K562 (cell line): ENCODE measurements around the gene PWWP2A. TPM values are rescaled to one million over a fixed set of nuclear protein-coding genes. Genes with fewer than 3 reads are reported as not detected.

ENCODE experiments used
- ATAC-seq: fragments of 200-7000 bp; cut with Tn5 transposase; 3 replicates; pipeline ENCODE4 v1.9.1; 2020; ENCODE audit warnings: moderate library complexity
- BruUV-seq: library from RNA; stranded (reverse); fragments of 400-500 nt; replicated peaks from 2 replicates; lab custom pipeline; 2021; lab: Mats Ljungman, UMichigan
- CTCF ChIA-PET: fragments of 300-600 bp; formaldehyde crosslinking; extraction: SDS; loops from one replicate; lab custom pipeline; 2021; ENCODE audit warnings: low intra/inter-chr PET ratio; lab: Yijun Ruan, JAX
- POLR2A ChIA-PET: fragments of 300-600, 350-650 bp; sonication (Branson Sonifier 250); formaldehyde crosslinking; extraction: SDS; loops from one replicate; lab custom pipeline; 2021; ENCODE audit warnings: antibody characterized with exemption, inconsistent platforms; lab: Yijun Ruan, JAX
- DNase-seq, 4 experiments: peaks; one replicate each; pipeline versions ENCODE4 v3.0.0 to v3.0.0-alpha.2; 2011 to 2018; ENCODE audit warnings: low spot score in 3 of 4, mixed read lengths in 3 of 4; ENCODE audit errors: extremely low read depth in 1 of 4
- FAIRE-seq: peaks from 2 replicates; lab custom pipeline; 2011; peaks lifted over from hg19 to GRCh38; lab: Jason Lieb, UNC
- H2AFZ ChIP-seq: 2 replicates; pipeline ENCODE4 v1.6.0; 2011; ENCODE audit warnings: low read depth, low read length, control low read depth, inconsistent platforms
- H3K27ac ChIP-seq: fragments of 200-600 bp; 3 replicates; pipeline ENCODE4 v1.8.0; 2011; ENCODE audit warnings: low read depth, mild to moderate bottlenecking, control low read depth, inconsistent platforms, low read length, moderate library complexity, mixed read lengths; ENCODE audit errors: extremely low read depth
- H3K27me3 ChIP-seq, 2 experiments: fragments of 300-600 bp in 1 of 2; 2 replicates in 1 of 2; 3 replicates in 1 of 2; pipeline versions ENCODE4 v1.6.0 to v1.8.0; 2011; ENCODE audit warnings: inconsistent platforms in 2 of 2, low read length in 2 of 2, mild to moderate bottlenecking in 1 of 2, mixed read lengths in 1 of 2, moderate library complexity in 1 of 2; ENCODE audit not compliant: control insufficient read depth in 2 of 2, insufficient read depth in 2 of 2
- H3K36me3 ChIP-seq: fragments of 300-600 bp; 3 replicates; pipeline ENCODE4 v1.8.0; 2011; ENCODE audit warnings: mild to moderate bottlenecking, low read length, inconsistent platforms; ENCODE audit not compliant: control insufficient read depth, insufficient read depth
- H3K4me1 ChIP-seq, 2 experiments: fragments of 200-600 bp in 1 of 2; replicated peaks in 1 of 2; 2 replicates in 1 of 2; 3 replicates in 1 of 2; pipeline versions ENCODE4 v1.5.1 to v1.8.0; 2011; ENCODE audit warnings: inconsistent platforms in 2 of 2, low read length in 2 of 2, mild to moderate bottlenecking in 1 of 2, mixed read lengths in 1 of 2, moderate library complexity in 1 of 2; ENCODE audit not compliant: control insufficient read depth in 2 of 2, insufficient read depth in 2 of 2
- H3K4me2 ChIP-seq: 2 replicates; pipeline ENCODE4 v1.6.1; 2011; ENCODE audit warnings: low read length, control low read depth, inconsistent platforms, mixed read lengths; ENCODE audit not compliant: insufficient read depth
- H3K4me3 ChIP-seq: fragments of 200-600 bp; sonication (generic), shearing (Covaris generic); 2 replicates; pipeline ENCODE4 v1.5.1; 2016; ENCODE audit warnings: control low read depth, inconsistent platforms
- H3K79me2 ChIP-seq: fragments of 200-600 bp; 3 replicates; pipeline ENCODE4 v1.8.0; 2011; ENCODE audit warnings: low read length, inconsistent platforms; ENCODE audit not compliant: control insufficient read depth, insufficient read depth
- H3K9ac ChIP-seq, 2 experiments: 2 replicates each; pipeline versions ENCODE4 v1.6.0 to v1.6.1; 2011; ENCODE audit warnings: low read depth in 2 of 2, low read length in 2 of 2, control low read depth in 1 of 2, inconsistent platforms in 1 of 2, mild to moderate bottlenecking in 1 of 2, mixed read lengths in 1 of 2; ENCODE audit not compliant: insufficient read depth in 1 of 2
- H3K9me1 ChIP-seq: one replicate; pipeline ENCODE4 v1.6.0; 2011; ENCODE audit warnings: inconsistent platforms, mild to moderate bottlenecking, low read length, moderate library complexity; ENCODE audit not compliant: control insufficient read depth, insufficient read depth
- H3K9me3 ChIP-seq: replicated peaks from 2 replicates; pipeline ENCODE4 v1.5.1; 2011; ENCODE audit warnings: low read depth, low read length, inconsistent platforms; ENCODE audit not compliant: control insufficient read depth, insufficient read depth
- H4K20me1 ChIP-seq: replicated peaks from 2 replicates; pipeline ENCODE4 v1.6.1; 2011; ENCODE audit warnings: low read length, inconsistent platforms, mixed read lengths; ENCODE audit not compliant: control insufficient read depth, insufficient read depth
- CCNT2 ChIP-seq: IDR thresholded peaks from 2 replicates; pipeline ENCODE4 v1.6.1; 2011; ENCODE audit warnings: borderline replicate concordance, low read depth, mild to moderate bottlenecking, moderate library complexity, mixed read lengths, low read length; ENCODE audit not compliant: insufficient read length; ENCODE audit errors: extremely low read depth
- EP400 ChIP-seq: fragments of 450-650 bp; IDR thresholded peaks from 2 replicates; pipeline ENCODE4 v1.6.1; 2017; ENCODE audit warnings: antibody characterized with exemption, mild to moderate bottlenecking, moderate library complexity
- FOXA3 ChIP-seq, 2 experiments: fragments of 450-650 bp in 1 of 2; sonication (generic) in 1 of 2; formaldehyde crosslinking; IDR thresholded peaks in 1 of 2; conservative IDR thresholded peaks in 1 of 2; 2 replicates each; pipeline versions ENCODE4 v1.4.0 to v1.8.0; 2020 to 2022; ENCODE audit warnings: mild to moderate bottlenecking in 2 of 2, missing genetic modification reagents in 1 of 2
- USF1 ChIP-seq: sonication (generic); formaldehyde crosslinking; IDR thresholded peaks from 2 replicates; pipeline ENCODE4 v1.9.0; 2022; ENCODE audit warnings: mild to moderate bottlenecking, missing genetic modification reagents
- ZBTB40 ChIP-seq, 2 experiments: fragments of 450-650 bp in 1 of 2; sonication (generic) in 1 of 2; formaldehyde crosslinking in 1 of 2; IDR thresholded peaks; 2 replicates each; pipeline versions ENCODE4 v1.7.1 to v1.9.0; 2016 to 2022; ENCODE audit warnings: inconsistent platforms in 1 of 2, mild to moderate bottlenecking in 1 of 2, missing genetic modification reagents in 1 of 2
- ZEB2 ChIP-seq: fragments of 450-650 bp; IDR thresholded peaks from 2 replicates; pipeline ENCODE4 v1.6.1; 2016
- WGBS: fragments of 100-300 bp; shearing (Covaris generic); methylation state at CpG from one replicate; pipeline ENCODE4 v1.1.6; 2016; ENCODE audit warnings: low coverage, mixed read lengths; ENCODE audit not compliant: insufficient coverage; ENCODE audit errors: missing lambda C conversion rate; 5-methylcytosine and 5-hydroxymethylcytosine counted together
- in situ Hi-C: fragments of 300-500 bp; cut with MboI; formaldehyde crosslinking; loops from 4 replicates; pipeline ENCODE4 v1.15.0; 2018; ENCODE audit warnings: inconsistent platforms, mixed read lengths
- intact Hi-C: fragments of 100-400 bp; cut with micrococcal nuclease; formaldehyde crosslinking; loops from 2 replicates; pipeline ENCODE4 v1.14.2; 2022
- polyA plus RNA-seq, 8 experiments: library from polyadenylated mRNA; depleted of rRNA in 4 of 8; stranded (reverse) in 5 of 8; unstranded in 3 of 8; fragments of >200 nt; fragmentation: Nextera tagmentation in 2 of 8; fragmentation: Illumina TruSeq in 1 of 8; extraction: Ambion mirVana in 2 of 8; extraction: Trizol in 1 of 8; gene quantifications; 2 replicates each; pipeline versions ENCODE4 v1.2.1 to v1.2.3, GENCODE V29; 2011 to 2014; ENCODE audit warnings: inconsistent platforms in 1 of 8, missing spikeins in 1 of 8
- total RNA-seq, 7 experiments: library from RNA; depleted of rRNA in 6 of 7; stranded (reverse); fragments of >200 nt in 6 of 7; fragmentation: Illumina TruSeq in 2 of 7; extraction: Trizol in 2 of 7; gene quantifications; 2 replicates each; pipeline versions ENCODE4 v1.2.1 to v1.2.3, GENCODE V29; 2011 to 2021; ENCODE audit warnings: low replicate concordance in 1 of 7
- TF ChIP-seq, protein P1 (sequence below): sonication (generic); formaldehyde crosslinking; IDR thresholded peaks from 2 replicates; pipeline ENCODE4 v1.8.0; 2022; ENCODE audit warnings: missing genetic modification reagents, mild to moderate bottlenecking, borderline replicate concordance
- TF ChIP-seq, protein P2 (sequence below): fragments of 450-650 bp; IDR thresholded peaks from 2 replicates; pipeline ENCODE4 v1.6.1; 2017; ENCODE audit warnings: mild to moderate bottlenecking, moderate library complexity
- TF ChIP-seq, protein P3 (sequence below): fragments of 250-450 bp; sonication (Bioruptor Pico); IDR thresholded peaks from 2 replicates; pipeline ENCODE4 v1.8.0; 2021; ENCODE audit warnings: moderate library complexity, mild to moderate bottlenecking, inconsistent platforms

Gene PWWP2A
- total and polyA plus RNA-seq, 9 of the 15 experiments (the other 6 are each of a cell fraction or from before 2014, with no cell fraction given), result 2.7 to 26.3 (median 14.6) TPM

- POLR2A ChIA-PET, result interaction anchor here (0.6 to 0.9 kb wide), 3 partner anchors 11 to 268 kb away, joined by 3 to 4 read pairs (median 4); no protein-coding TSS in a partner anchor
- TF ChIP-seq, protein P1, sequence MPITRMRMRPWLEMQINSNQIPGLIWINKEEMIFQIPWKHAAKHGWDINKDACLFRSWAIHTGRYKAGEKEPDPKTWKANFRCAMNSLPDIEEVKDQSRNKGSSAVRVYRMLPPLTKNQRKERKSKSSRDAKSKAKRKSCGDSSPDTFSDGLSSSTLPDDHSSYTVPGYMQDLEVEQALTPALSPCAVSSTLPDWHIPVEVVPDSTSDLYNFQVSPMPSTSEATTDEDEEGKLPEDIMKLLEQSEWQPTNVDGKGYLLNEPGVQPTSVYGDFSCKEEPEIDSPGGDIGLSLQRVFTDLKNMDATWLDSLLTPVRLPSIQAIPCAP, result no peak
- TF ChIP-seq, protein P2, sequence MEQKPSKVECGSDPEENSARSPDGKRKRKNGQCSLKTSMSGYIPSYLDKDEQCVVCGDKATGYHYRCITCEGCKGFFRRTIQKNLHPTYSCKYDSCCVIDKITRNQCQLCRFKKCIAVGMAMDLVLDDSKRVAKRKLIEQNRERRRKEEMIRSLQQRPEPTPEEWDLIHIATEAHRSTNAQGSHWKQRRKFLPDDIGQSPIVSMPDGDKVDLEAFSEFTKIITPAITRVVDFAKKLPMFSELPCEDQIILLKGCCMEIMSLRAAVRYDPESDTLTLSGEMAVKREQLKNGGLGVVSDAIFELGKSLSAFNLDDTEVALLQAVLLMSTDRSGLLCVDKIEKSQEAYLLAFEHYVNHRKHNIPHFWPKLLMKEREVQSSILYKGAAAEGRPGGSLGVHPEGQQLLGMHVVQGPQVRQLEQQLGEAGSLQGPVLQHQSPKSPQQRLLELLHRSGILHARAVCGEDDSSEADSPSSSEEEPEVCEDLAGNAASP, result no peak
- TF ChIP-seq ZEB2 (no peak), EP400 (no peak), CCNT2 (no peak), USF1 (CRISPR knock-in tag) (no peak), FOXA3 (CRISPR knock-in tag; conservative IDR thresholded peaks at IDR 0.05 in 1 of 2, IDR thresholded peaks at IDR 0.05 in 1 of 2) (no peak), ZBTB40 (IDR thresholded peaks at IDR 0.05) (no peak), ZBTB40 (CRISPR knock-in tag; IDR thresholded peaks at IDR 0.05) (no peak)
- TF ChIP-seq, protein P3, sequence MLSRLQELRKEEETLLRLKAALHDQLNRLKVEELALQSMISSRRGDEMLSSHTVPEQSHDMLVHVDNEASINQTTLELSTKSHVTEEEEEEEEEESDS (CRISPR knock-in tag), result no peak
Observed at GRCh38 chr5:160133918-160134304, 14.7 kb upstream of the PWWP2A start.

More at GRCh38 chr5:160133918-160134304, 14.7 kb upstream of the PWWP2A start:
- Histone ChIP-seq H2AFZ (peak overlapping the region; percentile 80; the same call in 1 of the 2 replicates), H3K9me3 (no peaks in the 10 kb centered on the region), H4K20me1 (no peaks in the 10 kb centered on the region), H3K4me1 (no peaks in the 10 kb centered on the region; a peak in 2 of 5 replicates), H3K9ac (no peak overlapping the region), H3K4me3 (no peak overlapping the region), H3K27ac (no peak overlapping the region), H3K4me2 (no peak overlapping the region), H3K36me3 (no peaks in the 10 kb centered on the region), H3K79me2 (no peaks in the 10 kb centered on the region), H3K27me3 (no peaks in the 10 kb centered on the region), H3K9me1 (no peaks in the 10 kb centered on the region)
- ATAC-seq, result peak; percentile 32; the same call in 2 of the 3 replicates
- intact Hi-C loops, result no loop called here
- WGBS, result 40% methylated on average over 3 of the region's 7 CpGs
- no peak for DNase-seq
- no peak for FAIRE-seq
- in situ Hi-C loops, result no loop called here
- CTCF ChIA-PET, result no interaction called here
- BruUV-seq, result no TSS peak
